Measurements from ENCODE around the gene IL1RAPL1.

GRCh38 chrX:29545878-29546277, 958.6 kb downstream of the IL1RAPL1 start:
- no peak for TF ChIP-seq POLR2A (IDR thresholded peaks at IDR 0.05; ENCODE audit: extremely low read depth, insufficient read length)
- TF ChIP-seq CTCF (IDR thresholded peaks at IDR 0.05; ENCODE audit: low read depth, low read length), result no peak
- no peak for TF ChIP-seq MAX (IDR thresholded peaks at IDR 0.05; ENCODE audit: low read depth, low read length)

Data from NB4 (cell line).